ENCODE measurements around the gene LYPD6B.

LYPD6B gene

GRCh38 chr2:149167001-149167780, 128.7 kb downstream of the LYPD6B start:
- DNase-seq, result no peak

DNA sequence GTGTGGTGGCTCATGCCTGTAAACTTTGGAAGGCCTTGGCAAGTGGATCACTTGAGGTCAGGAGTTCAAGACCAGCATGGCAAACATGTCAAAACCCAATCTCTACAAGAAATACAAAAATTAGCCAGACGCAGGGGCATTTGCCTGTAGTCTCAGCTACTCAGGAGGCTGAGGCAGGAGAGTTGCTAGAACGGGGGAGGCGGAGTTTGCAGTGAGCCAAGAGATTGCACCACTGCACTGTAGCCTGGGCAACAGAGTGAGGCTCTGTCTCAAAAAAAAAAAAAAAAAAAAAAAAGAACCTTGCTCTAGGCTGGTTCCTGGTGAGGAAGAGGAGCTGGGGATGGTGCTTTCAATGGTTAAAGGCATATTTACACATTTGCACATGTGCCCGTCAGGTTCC, 129.4 kb downstream of the LYPD6B start:
- DNase-seq, result no peak

GRCh38 chr2:149169656-149170055, 131.2 kb downstream of the LYPD6B start:
- DNase-seq, result no peak

- no peak for DNase-seq
These were observed 131.7 kb downstream of the LYPD6B start for GRCh38 chr2:149170156-149170555.

GRCh38 chr2:149170911-149171310, 132.4 kb downstream of the LYPD6B start:
- DNase-seq, result no peak

GRCh38 chr2:149173220-149173619, 134.7 kb downstream of the LYPD6B start:
- no peak for DNase-seq

- DNase-seq, result no peak
These were observed 137.5 kb downstream of the LYPD6B start for GRCh38 chr2:149175956-149176355.

DNA sequence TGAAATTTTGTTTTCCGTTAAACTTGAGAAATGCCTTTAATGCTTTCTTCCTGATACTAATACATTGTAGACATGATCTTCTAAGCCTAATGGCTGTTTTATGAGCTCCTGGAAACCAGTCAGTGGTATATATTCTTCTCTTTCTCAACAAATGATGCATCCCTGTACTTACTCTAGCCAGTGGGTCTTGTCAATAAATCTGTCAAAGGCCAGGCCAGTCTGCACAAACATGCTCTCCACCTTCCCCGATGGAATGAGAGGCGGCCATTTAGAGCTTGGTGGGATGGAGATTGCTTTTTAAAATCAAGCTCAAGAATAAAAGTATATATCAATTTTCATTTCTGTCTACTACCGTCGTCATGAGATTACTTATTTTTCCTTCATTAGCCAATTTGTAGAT, 140.1 kb downstream of the LYPD6B start:
- no peak for DNase-seq

DNA sequence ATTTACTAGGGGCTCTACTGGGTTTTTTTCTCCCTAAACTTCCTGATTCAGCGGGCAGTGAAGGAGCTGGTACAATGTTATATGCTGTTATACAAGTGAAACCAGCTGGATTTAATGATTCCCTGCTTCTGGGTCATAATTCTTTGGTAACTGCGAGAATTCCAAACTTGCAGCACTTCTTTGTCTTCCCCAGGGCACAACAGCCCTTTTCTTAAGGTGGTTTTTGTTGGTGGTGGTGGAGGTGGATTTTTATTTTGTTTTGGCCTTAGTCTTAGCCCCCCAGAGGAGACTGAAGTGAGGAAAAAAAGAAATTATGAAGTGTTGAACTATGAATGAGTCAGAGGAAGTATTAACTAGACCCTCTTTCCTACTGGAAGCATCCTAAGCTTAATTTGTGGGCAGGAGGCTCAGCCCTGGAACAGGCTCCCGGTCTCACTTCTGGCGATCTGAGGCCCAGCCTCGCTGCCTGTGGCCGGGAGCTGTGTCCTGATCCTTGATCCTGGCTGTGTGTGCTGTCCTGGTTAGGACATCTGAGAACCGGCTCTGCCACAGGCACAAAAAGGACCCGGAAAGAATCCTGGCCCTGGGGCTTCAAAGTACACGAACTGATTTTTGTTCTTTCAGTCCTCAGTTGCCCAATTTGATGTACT, 141.9 kb downstream of the LYPD6B start:
- DNase-seq, result no peak

GRCh38 chr2:149183187-149183586, 144.7 kb downstream of the LYPD6B start:
- DNase-seq, result no peak

DNA sequence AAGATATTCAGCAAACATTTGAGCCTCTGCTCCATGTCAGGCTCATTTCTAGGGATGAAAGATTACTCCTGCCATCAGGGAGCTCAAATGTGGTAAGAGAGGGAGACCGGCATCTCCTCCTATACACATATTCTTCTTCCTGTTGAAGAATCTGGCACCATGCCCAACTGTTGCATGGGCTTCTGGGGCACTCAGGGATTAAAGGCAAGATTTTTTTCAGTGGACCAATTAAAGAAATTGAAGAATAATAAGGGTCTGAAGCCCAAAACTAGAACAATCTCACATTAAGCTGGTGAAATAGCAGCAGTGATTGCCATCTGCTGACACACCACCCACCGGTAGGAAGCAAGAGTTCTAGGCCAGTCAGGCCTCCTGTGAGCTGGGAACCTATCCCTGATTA, 146.5 kb downstream of the LYPD6B start:
- no peak for DNase-seq

GRCh38 chr2:149185942-149186490, 147.5 kb downstream of the LYPD6B start:
- DNase-seq, result no peak

DNA sequence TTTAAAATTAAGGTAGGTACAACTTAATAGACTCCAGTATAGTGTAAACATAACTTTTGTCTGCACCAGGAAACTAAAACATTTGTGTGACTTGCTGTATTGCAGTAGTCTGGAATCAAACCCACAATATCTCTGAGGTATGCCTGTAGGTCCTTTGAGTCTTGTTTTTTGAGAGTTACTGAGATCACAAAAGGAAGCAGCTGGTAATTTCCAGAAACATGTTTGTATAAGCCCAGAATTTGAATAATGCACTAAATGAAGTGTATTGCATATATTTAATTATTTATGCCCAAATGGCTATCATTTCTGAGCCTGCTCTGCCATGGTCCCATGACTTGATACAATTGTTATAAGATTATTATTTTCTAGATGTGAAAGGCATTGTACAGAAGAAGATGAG, 148.6 kb downstream of the LYPD6B start:
- DNase-seq, result no peak

GRCh38 chr2:149188291-149188690, 149.8 kb downstream of the LYPD6B start:
- DNase-seq, result no peak

DNA sequence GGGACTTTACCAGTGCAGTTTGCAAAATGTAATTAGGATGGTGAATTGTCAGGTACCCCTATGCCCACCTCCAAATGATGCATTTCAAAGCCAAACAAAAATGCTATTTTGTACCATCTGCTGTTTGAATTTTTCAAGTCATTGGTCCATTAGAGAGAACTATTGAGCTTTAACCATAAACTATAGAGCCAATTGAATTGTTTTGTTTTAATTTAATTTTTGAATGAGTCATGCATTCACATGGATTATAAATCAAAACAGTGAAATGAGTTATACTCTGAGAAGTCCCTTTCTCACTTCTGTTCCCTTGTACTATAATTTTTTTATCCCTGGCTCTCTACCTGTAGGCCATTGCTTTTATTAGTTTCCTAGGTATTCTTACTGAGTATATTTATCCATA, 151.3 kb downstream of the LYPD6B start:
- DNase-seq, result no peak

- DNase-seq, result no peak
These were observed 153.4 kb downstream of the LYPD6B start for GRCh38 chr2:149191915-149192314.

- DNase-seq, result no peak
These were observed 153.9 kb downstream of the LYPD6B start for GRCh38 chr2:149192427-149192826.

DNA sequence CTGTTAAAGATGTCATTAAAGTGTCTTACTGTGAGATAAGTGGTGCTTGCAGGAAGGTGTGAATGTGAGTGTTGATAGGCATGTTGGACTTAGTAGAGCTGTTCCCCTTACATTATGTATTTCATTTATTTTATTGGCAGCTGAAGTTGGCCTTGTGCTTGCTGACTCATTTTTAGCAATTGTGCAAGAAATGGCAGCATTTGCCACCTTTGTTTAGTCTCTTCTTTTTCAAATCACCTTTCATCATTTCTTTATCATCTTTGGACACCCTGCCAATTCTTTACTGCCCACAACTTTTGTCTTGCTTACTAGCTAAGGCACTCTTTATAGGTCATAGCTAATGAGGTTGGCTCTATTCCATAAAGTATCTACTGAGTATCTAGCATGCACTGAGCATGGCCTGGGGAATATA, 161.6 kb downstream of the LYPD6B start:
- no peak for DNase-seq

GRCh38 chr2:149204686-149205085, 166.2 kb downstream of the LYPD6B start:
- DNase-seq, result no peak

- no peak for DNase-seq
These were observed 166.6 kb downstream of the LYPD6B start for GRCh38 chr2:149205143-149205542.

- no peak for DNase-seq
These were observed 175.4 kb downstream of the LYPD6B start for GRCh38 chr2:149213764-149214493.

DNA sequence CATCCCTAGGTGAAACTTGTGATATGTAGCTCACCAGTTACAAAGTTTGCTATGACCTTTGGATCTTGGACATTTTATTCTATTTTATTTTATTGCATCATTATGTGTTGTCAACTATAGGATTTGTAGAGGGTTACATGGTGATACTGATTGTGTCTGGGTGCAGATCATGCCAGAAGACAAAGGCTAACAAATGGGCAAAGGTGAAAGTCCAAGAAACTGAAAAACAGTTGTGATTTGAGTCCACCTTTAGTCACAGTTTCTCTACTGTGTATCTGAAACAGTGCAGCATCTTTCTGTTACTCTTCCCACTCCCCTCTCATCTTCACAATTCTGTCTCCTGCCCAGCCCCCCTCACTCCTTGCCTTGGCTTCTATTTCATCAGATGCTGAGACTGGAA, 180.0 kb downstream of the LYPD6B start:
- no peak for DNase-seq

- DNase-seq, result no peak
These were observed 181.4 kb downstream of the LYPD6B start for GRCh38 chr2:149219856-149220255.

- DNase-seq, result no peak
These were observed 182.5 kb downstream of the LYPD6B start for GRCh38 chr2:149221002-149221401.

Measured in activated CD4-positive, alpha-beta T cell treated with anti-CD3 and anti-CD28 coated beads for 1 hour (primary cell).